Measurements from ENCODE around the gene NIPAL3.

GRCh38 chr1:24475700-24476099, 60.1 kb downstream of the NIPAL3 start:
- no peak for TF ChIP-seq CTCF (IDR thresholded peaks at IDR 0.05)
- TF ChIP-seq POLR2A (IDR thresholded peaks at IDR 0.05; ENCODE audit: low read depth) = no peak
- TF ChIP-seq POLR2AphosphoS5 (IDR thresholded peaks at IDR 0.05) = no peak
- no peak for TF ChIP-seq EP300 (IDR thresholded peaks at IDR 0.05)

Data from esophagus muscularis mucosa (tissue), 4 donors.